ACHN (cell line): ENCODE data around the gene MGRN1.

Experiments used
- DNase-seq: peaks from one replicate; pipeline ENCODE4 v3.0.0-alpha.2; 2015
- in situ Hi-C: cut with HindIII; loops from 2 replicates; pipeline ENCODE4 v1.10.0; 2017; ENCODE audit warnings: low sequenced_read_pairs, low pct_ligation_motif_present, low pct_unique_long_range_greater_than_20kb

Gene MGRN1

DNA sequence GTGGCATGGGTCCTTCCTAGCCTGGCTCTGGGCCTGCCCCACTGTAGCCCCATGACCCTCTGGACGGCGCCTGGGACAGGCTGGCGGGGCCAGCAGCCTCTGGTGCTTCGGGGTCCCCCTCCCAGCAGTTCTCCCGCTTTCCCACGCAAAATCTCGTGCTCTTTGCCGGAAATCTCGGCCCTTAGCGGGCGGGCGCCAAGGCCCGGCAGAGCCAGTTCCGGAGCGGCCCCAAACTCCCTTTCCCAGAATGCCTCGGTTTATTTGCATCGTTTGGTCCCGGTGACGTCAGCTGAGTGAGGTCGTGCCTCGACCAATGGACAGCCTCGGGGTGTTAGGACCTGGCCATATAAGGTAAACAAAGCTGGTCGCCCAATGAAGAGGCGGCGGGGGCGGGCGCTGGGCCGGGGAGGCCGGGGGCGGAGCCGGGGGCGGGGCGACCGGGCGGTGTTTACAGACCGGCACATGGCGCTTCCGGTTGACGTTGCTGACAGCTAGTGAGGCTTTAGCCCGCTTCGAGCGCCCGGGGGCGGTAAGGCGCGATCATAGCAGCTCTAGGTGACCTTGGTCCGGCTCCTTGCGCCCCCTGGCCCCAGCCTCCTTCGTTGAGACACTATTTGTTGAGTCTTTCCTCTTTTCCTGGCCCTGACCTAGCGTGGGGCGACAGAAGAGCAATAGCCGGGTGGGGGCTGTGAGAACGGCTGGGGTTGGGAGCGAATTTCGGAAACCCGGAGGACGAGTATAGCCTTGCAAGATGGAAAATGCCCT, 8.4 kb upstream of the MGRN1 start:
- in situ Hi-C loops = no loop called here
- peak; percentile 100 for DNase-seq

DNA sequence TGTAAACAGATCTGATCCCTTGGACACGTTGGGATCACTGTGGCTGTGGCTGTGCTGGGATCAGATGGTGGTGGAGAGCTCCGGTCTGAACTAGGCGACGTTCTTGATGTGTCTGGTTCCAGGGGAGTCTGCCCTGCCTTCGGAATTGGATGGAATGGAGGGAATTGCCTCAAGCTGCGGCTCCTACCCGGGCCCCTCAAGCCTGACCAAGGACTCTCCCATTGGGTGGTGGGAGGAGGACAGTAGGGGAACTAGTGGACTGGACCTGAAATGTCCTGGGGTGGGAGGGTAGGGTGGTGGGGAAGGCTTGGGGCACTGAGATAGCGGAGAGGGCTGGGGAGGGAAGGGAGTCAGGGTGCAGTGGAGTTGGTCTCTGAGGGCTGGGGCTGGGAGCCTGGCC, 6.7 kb upstream of the MGRN1 start:
- DNase-seq = no peak
- in situ Hi-C loops = no loop called here

DNA sequence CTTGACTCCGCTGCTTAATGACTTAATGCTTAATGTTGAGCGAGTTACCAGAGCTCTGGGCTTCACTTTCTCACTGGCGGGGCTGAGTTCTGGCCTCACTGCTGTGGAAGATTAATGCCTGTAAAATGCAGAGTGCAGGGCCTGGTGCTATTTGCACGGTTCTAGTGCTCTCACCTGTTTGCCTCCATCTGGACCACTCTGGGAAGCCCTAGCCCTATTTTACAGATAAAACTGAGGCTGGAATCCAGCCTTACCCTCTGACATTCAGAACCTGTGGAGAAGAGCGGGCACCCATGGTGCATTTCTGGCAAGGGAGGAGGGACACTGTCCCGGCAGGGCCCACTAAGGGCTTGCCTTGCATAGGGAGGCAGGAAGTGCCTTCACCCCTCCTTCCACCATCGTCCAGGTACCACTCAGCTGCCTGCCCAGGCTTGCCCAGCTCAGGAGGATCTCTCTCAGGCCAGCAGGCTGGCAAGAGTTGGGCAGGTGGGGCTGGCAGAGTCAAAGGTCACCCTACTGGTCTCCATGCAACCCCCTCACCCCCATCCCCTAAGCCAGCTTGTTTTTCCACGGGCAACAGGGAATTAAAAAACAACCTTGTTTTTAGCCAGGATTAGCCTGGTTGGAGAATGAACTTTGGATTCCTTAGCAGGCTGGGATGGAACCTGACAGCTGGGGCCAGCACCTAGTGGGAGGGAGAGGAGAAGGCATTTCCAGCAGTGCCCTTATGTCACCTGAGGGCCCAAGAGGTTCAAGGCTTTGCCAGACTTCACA, 5.8 kb upstream of the MGRN1 start:
- in situ Hi-C loops = no loop called here
- DNase-seq = no peak

DNA sequence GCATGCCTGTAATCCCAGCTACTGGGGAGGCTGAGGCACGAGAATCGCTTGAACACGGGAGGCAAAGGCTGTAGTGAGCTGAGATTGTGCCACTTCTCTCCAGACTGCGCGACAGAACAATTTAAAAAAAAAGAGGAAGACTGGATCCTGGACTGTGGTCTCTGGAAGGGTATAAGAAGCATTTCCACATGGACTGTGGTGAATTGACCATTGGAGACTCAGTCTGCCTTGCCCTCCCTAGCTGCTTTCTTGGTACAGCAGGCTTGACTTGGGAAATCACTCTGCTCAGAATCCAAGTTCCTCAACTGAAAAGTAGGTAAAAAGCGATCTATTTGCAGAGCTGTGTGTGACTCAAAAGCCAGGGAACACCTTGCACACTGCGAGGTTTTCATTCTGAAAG, 1.0 kb upstream of the MGRN1 start:
- in situ Hi-C loops = no loop called here

DNA sequence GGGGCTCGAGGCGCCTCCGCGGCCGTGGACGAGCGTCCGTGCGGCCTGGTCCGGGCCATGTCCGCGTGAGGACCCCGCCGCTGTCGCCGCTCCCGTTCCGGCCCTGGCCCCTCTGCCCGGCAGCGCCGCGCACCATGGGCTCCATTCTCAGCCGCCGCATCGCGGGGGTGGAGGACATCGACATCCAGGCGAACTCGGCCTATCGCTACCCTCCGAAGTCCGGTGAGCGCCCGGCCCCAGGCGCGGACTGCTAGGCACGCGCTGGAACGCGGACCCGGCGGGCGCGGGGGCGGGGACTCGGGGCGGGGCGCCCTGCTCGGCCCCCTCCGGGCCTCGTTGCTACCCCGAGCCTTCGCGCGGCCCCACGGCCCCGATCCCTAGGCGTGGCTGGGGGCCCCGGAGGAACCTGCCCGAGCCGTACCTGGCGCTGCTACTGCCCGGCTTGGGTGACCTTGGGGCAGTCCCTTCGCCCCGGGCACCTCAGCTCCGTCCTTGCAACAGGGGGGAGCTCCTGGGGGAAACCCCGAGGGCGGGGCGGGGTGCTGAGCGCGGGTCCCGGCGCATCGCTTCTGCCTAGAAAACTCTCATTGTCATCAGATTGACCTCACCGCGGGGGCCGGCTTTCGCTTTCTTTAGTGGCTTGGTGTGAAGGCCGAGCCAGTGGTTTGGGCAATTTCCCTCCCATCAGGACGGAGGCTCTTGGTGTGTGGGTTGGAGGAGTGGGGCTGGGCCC, 367 bp downstream of the MGRN1 start:
- in situ Hi-C loops = no loop called here
- peak; percentile 74 for DNase-seq

More for the DNA sequence above, 1.0 kb upstream of the MGRN1 start:
- no peak for DNase-seq

DNA sequence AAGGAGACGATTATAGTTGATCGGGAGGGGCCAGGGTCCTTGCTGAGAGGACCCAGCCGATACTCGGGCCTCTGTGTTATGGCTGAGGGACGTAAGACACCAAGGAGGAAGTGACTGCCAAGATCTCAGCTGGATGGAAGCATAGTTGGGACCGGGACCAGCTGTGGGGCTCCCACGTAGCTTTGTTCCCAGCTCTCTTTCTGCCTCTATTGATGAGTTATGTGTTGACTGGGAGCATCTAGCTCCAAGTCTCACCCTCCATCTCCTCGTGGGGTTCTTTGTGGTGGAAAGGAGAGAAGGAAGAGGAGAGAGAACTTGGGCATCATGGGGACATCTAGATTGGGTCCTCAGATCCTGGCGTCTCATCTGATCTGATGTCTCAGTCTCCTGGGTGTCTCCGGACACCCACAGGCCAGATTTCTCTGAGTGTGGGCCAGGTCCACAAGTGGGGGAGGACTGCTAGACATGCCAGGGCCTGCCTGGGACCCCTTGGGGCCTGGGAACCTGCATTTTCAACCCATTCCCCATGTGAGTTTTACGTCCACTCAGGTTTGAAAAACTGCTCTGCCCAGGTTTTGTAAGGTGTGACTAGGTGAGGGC, 1.0 kb downstream of the MGRN1 start:
- DNase-seq = no peak

DNA sequence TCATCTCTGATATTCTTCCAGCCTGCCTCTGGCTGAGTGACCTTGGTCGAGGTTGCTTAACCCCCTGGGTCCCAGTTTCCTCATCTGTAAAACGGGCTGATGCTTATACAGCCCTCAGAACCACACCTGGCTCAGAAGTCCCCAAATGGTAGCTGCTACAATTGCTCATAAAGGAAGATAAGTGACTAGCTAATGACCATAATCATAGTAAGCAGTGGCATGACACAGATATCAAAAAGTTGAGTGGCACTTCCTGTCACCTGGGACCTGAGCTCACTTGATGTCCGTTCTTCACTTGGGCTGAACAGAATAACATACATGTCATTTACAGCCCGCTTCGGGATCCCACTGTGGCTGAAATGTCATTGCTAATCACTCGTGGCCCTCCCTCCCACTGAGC, 1.8 kb downstream of the MGRN1 start:
- in situ Hi-C loops = no loop called here
- no peak for DNase-seq

More for the DNA sequence above, 1.0 kb downstream of the MGRN1 start:
- in situ Hi-C loops = no loop called here

DNA sequence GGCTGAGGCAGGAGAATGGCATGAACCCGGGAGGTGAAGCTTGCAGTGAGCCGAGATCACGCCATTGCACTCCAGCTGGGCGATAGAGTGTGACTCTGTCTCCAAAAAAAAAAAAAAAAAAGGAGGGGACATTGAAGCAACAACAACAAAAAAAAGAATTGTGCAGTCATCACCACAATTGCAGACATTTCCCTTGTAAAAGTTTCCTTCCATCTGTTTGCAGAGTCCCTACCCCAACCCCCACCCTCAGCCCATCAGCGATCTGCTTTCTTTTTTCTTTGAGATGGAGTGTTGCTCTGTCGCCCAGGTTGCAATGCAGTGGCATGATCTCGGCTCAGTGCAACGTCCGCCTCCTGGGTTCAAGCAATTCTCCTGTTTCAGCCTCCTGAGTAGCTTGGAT, 3.7 kb downstream of the MGRN1 start:
- in situ Hi-C loops = no loop called here
- DNase-seq = no peak

DNA sequence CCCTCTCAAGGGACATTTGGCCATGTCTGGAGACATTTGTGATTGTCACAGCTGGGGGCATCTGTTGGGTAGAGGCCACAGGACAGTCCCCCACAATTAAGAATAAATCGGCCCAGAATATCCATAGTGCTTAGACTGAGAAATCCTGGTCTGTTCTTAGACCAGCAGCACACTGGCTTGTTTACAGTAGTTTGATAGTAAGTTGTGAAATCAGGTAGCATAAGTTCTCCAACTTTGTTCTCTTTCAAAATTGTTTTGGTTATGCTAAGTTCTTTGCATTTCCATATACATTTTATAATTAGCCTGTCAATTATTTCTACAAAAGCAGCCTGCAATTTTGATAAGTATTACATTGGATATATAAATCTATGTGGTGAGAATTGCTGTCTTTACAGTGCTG, 6.8 kb downstream of the MGRN1 start:
- in situ Hi-C loops = no loop called here
- DNase-seq = no peak

DNA sequence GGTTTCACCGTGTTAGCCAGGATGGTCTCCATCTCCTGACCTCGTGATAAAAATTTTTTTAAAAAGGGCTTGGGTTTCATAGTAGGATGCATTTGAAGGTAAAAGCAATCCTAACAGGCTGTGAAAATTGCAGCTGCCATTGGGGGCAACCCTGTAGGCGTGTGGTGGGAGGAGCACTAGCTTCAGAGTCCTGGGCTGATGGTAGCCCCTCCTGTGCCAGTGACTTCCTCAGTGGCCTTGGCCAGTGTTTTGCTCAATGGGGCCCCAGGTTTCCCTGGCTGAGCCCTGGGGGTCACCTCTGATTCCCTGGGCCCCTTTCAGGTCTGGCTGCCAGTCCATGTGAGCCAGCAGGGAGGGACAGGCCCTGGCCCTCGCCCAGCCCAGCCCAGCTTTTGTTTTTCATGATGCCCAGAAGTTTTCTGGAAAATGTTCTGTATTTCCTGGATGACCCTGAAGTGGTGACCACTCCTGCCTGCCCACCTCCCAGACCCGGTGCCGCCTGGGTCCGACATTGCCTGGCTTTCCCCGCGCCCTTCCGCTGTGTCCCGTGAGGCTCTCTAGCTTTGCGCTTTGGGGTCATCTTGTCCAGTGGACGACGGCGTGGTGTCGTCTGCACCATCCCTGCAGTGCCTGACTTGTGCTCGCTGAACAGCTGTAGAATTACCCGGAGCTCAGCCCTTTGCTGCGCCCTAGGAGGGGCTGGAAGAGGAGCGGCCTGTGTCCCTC, 9.4 kb downstream of the MGRN1 start:
- in situ Hi-C loops = no loop called here
- DNase-seq = no peak

DNA sequence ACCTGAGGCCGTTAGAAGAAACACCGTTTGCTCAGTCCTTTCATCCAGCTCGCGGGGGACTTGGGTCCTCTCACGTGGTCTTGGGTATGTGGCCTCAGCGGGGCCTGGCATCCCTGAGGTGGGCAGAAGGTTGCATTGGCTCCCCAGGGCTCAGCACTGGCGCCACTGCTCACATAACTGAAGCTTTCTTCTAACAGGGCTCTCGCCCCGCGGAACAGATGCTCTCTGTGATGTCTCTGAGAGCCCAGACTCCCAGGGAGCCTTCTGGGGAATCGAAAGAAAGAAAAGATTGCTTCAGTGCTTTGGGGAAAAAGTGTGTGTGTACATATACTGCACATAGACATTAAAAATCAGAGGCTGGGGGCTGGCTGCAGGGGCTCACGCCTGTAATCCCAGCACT, 10.1 kb downstream of the MGRN1 start:
- DNase-seq = no peak
- in situ Hi-C loops = no loop called here

DNA sequence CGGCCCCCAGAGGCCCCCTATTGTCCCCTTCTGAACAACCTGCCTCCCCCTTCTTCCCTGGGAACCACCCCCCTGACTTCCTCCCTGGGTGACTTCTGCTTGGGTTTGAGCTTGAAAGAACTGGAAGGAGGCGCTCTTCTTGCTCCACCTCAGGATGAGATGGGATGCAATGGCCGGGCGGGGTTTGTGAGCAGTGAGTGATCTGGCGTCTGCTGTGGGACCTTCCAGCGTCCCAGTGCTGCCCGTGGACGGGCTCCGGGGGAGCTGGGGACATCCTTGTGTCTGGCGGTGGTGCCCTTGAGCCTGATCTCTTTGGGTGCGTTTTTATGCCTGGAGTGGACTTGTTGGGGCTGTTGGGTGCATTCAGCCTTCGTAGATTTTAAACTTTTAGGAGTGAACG, 11.6 kb downstream of the MGRN1 start:
- in situ Hi-C loops = no loop called here
- no peak for DNase-seq

DNA sequence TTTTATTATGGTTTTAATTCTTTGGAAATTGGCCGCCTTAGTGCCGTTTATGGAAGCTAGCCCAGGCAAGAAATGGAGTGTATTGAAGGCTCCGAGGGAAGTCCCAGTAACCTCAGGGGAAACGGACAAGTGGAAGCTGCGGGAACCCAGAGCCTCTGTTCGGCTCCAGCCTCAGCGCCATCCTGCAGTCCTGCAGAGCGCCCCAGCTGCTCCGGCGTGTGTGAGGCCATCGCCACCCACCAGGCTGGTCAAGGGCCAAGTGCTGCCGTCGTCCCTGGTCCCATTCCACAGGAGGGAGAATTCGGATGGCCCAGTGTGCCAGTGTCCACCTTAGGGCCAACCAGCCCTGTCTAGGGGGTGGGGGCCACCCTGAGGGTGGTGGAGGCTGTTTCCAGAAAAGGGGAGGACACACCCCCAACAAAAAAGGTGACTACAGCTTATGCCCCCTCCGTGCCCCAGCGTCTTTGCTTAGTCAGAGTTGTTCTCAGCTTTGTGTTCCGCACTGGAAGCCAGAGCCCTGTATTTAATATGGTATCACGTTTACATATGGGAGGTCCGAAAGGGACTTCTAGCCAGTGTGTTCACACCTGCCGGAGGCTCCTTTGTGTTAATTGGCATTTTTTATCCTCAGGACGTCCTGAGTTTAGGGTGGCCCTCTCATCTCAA, 13.0 kb downstream of the MGRN1 start:
- no peak for DNase-seq
- in situ Hi-C loops = no loop called here

DNA sequence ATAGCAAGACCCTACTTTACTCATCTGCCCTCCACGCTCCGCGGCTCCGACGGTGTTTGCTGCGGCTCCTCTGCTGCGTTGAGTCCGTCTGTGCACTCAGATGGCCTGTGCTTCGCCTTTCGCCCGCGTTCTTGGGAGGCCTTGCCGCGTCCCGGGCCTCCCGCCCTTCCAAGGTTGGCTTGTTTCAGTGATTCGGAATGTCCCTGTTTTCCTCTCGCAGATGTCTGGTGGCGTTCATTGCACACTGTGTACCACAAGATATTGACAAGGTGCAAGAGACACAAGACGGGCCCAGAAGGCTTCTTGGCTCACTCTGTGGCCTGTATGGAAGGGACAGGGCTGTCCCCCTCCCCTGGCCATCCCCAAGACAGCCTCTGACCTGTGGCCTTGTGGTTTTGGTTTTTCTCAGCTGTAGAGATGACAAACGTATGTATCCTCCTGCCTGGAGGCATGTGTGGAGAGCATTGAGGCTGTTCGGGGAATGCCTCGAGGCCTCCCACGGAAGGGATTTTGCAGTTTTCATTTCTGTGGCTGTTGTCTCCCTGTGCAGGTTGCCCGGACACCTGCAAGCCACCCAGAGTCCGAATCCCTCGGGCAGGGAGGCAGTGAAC, 15.4 kb downstream of the MGRN1 start:
- in situ Hi-C loops = no loop called here
- no peak for DNase-seq

DNA sequence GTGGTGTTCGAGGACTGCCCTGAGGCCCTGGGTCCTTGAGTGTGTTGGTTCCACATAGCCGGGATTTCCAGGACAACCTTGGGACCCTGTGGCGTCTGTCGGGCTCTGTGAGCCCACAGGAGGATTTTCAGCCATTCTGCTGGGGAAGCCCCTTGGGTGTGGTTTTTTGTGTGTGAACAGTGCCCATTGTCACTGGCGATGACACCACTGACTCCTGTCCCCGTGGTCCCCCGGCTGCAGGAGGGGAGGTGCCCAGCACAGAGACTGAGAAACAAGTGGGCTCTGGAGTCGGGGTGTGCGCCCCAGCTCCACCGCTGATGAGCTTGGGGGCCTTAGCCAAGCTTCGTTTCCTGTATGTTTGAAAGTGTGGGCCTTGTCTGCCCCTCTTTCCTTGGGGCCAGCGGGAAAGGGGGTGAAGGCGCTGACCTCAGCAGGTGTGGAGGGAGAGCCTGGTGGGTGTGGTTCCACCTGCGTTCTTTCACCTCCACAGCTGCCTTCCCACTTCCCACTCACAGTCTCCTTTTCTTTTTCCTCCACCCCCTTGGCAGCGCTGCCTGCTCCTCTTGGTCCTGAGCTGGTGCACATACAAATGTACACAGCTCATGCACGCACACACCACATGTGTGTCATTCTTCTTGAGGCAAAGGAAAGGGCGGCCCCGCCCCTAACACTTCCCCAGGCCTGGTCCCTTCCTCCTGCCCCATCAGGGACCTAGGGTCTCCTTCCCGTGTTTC, 16.1 kb downstream of the MGRN1 start:
- DNase-seq = no peak
- in situ Hi-C loops = no loop called here

DNA sequence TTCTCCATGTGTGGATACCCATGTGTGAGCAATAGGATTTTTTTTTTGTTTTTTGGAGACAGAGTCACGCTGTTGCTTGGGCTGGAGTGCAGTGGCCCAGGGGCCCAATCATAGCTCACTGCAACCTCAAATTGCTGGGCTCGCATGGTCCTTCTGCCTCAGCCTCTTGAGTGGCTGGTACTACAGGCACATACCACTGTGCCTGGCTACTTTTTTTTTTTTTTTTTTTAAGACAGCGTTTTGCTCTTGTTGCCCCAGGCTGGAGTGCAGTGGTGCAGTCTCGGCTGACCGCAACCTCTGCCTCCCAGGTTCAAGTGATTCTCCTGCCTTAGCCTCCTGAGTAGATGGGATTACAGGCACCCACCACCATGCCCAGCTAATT, 16.7 kb downstream of the MGRN1 start:
- no peak for DNase-seq
- in situ Hi-C loops = no loop called here

DNA sequence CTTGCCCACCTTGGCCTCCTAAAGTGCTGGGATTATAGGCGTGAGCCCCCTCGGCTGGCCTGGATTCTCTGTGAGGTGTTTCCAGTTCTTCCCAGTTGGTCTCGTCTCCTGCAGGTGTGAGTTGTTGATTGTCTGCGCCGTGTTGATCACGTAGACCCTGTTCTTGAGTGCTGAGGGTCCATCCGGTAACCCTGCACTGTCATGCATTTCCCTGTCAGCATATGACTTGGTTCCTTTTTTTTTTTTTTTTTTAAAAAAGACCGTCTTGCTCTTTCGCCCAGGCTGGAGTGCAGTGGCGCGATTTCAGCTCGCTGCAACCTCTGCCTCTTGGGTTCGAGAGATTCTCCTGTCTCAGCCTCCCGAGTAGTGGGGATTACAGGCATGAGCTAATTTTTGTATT, 17.3 kb downstream of the MGRN1 start:
- DNase-seq = no peak
- in situ Hi-C loops = no loop called here
